ENCODE results near the gene GRIA1. TPM values are rescaled to one million over a fixed set of nuclear protein-coding genes. Genes with fewer than 3 reads are reported as not detected.

GRIA1 gene
- total and polyA plus RNA-seq, 2 of the 13 experiments (the other 11 are each of a cell fraction or from before 2014, with no cell fraction given) = not detected

- no peak for TF ChIP-seq ZNF329 (CRISPR knock-in tag; IDR thresholded peaks at IDR 0.05; ENCODE audit: low read depth)
- TF ChIP-seq ZNF564 (CRISPR knock-in tag; IDR thresholded peaks at IDR 0.05) = no peak
Measured at GRCh38 chr5:153469423-153469822, 21.0 kb upstream of the GRIA1 start (continued).

- BruUV-seq (replicated peaks) = no TSS peak
- no peak for FAIRE-seq
- POLR2A ChIA-PET = no interaction called here
- TF ChIP-seq WIZ (CRISPR knock-in tag; IDR thresholded peaks at IDR 0.05) (no peak), HES4 (CRISPR knock-in tag; IDR thresholded peaks at IDR 0.05; ENCODE audit: borderline replicate concordance) (no peak), ZBTB37 (CRISPR knock-in tag; IDR thresholded peaks at IDR 0.05) (no peak), RFX1 (IDR thresholded peaks at IDR 0.05) (no peak), ZNF138 (CRISPR knock-in tag; IDR thresholded peaks at IDR 0.05; ENCODE audit: low read depth) (no peak), PREB (CRISPR knock-in tag; IDR thresholded peaks at IDR 0.05) (no peak), ZBTB40 (IDR thresholded peaks at IDR 0.05) (no peak), ZBTB40 (CRISPR knock-in tag; IDR thresholded peaks at IDR 0.05) (no peak)
- TF ChIP-seq, protein P1, sequence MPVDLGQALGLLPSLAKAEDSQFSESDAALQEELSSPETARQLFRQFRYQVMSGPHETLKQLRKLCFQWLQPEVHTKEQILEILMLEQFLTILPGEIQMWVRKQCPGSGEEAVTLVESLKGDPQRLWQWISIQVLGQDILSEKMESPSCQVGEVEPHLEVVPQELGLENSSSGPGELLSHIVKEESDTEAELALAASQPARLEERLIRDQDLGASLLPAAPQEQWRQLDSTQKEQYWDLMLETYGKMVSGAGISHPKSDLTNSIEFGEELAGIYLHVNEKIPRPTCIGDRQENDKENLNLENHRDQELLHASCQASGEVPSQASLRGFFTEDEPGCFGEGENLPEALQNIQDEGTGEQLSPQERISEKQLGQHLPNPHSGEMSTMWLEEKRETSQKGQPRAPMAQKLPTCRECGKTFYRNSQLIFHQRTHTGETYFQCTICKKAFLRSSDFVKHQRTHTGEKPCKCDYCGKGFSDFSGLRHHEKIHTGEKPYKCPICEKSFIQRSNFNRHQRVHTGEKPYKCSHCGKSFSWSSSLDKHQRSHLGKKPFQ (CRISPR knock-in tag; IDR thresholded peaks at IDR 0.05; ENCODE audit: insufficient replicate concordance) = no peak
Measured at GRCh38 chr5:153470736-153471135, 19.7 kb upstream of the GRIA1 start.

More at GRCh38 chr5:153470736-153471135, 19.7 kb upstream of the GRIA1 start:
- Histone ChIP-seq H2AFZ (ENCODE audit: low read length) (no peak overlapping the region), H3K79me2 (ENCODE audit: insufficient read depth, low read length) (no peaks in the 10 kb centered on the region), H3K9ac (ENCODE audit: insufficient read depth, low read depth, low read length) (no peak overlapping the region), H3K27ac (ENCODE audit: extremely low read length, insufficient read depth, low read length) (no peak overlapping the region), H3K36me3 (replicated peaks in 1 of 2; ENCODE audit: control insufficient read depth in 1 of 2, insufficient read depth in 2 of 2, low read length in 2 of 2) (no peaks in the 10 kb centered on the region), H3K4me2 (ENCODE audit: low read depth, low read length) (no peak overlapping the region), H4K20me1 (ENCODE audit: insufficient read depth, low read length) (no peaks in the 10 kb centered on the region), H3K27me3 (ENCODE audit: control insufficient read depth in 1 of 2, insufficient read depth in 2 of 2, low read length in 2 of 2) (no peaks in the 10 kb centered on the region), H3K9me3 (ENCODE audit: low read length) (no peaks in the 10 kb centered on the region), H3K4me3 (replicated peaks in 1 of 3; ENCODE audit: insufficient read depth in 1 of 3, low read depth in 2 of 3, low read length in 3 of 3) (no peak overlapping the region), H3K4me1 (ENCODE audit: insufficient read depth, low read length) (no peaks in the 10 kb centered on the region)
- in situ Hi-C loops (cut with HindIII; ENCODE audit: extremely low pct_ligation_motif_present, low pct_unique_long_range_greater_than_20kb) = no loop called here
- intact Hi-C loops (cut with micrococcal nuclease; ENCODE audit: unreplicated experiment) = no loop called here
- CTCF ChIA-PET (ENCODE audit: low intra/inter-chr PET ratio, low total read pairs) = no interaction called here
- ATAC-seq = no peak
- whole genome bisulfite sequencing (ENCODE audit: low lambda C conversion rate) = 2% methylated on average over 4 of the region's 4 CpGs
- DNase-seq (ENCODE audit: low spot score) = no peak
